Measurements from ENCODE around the gene ICOS.

GRCh38 chr2:203988500-203989260, 52.1 kb downstream of the ICOS start:
- TF ChIP-seq, protein P1, sequence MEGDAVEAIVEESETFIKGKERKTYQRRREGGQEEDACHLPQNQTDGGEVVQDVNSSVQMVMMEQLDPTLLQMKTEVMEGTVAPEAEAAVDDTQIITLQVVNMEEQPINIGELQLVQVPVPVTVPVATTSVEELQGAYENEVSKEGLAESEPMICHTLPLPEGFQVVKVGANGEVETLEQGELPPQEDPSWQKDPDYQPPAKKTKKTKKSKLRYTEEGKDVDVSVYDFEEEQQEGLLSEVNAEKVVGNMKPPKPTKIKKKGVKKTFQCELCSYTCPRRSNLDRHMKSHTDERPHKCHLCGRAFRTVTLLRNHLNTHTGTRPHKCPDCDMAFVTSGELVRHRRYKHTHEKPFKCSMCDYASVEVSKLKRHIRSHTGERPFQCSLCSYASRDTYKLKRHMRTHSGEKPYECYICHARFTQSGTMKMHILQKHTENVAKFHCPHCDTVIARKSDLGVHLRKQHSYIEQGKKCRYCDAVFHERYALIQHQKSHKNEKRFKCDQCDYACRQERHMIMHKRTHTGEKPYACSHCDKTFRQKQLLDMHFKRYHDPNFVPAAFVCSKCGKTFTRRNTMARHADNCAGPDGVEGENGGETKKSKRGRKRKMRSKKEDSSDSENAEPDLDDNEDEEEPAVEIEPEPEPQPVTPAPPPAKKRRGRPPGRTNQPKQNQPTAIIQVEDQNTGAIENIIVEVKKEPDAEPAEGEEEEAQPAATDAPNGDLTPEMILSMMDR (conservative IDR thresholded peaks at IDR 0.05; ENCODE audit: low read depth, low read length) = no peak
- TF ChIP-seq SMC3 (IDR thresholded peaks at IDR 0.05; ENCODE audit: low read depth, low read length) (no peak), NFE2L2 (IDR thresholded peaks at IDR 0.05; ENCODE audit: low read depth, low read length) (no peak), RAD21 (IDR thresholded peaks at IDR 0.05; ENCODE audit: low read length) (no peak), CHD1 (IDR thresholded peaks at IDR 0.05; ENCODE audit: low read depth, low read length) (no peak), MXI1 (IDR thresholded peaks at IDR 0.05; ENCODE audit: borderline replicate concordance, low read depth, low read length) (no peak), RCOR1 (IDR thresholded peaks at IDR 0.05; ENCODE audit: insufficient replicate concordance, low read length) (no peak), MAFK (IDR thresholded peaks at IDR 0.05; ENCODE audit: low read depth, low read length) (no peak), POLR2A (IDR thresholded peaks at IDR 0.05; ENCODE audit: low read depth, low read length) (no peak)

All from IMR-90 (cell line).